HCT116 (cell line): Measurements from ENCODE around the gene TNFRSF19. TPM values are rescaled to one million over a fixed set of nuclear protein-coding genes. Genes with fewer than 3 reads are reported as not detected.

Source experiments
- ATAC-seq: fragments of 200-7000 bp; cut with Tn5 transposase; 2 replicates; pipeline ENCODE4 v1.9.1; 2020; ENCODE audit warnings: mild to moderate bottlenecking, moderate library complexity
- BruUV-seq: library from RNA; stranded (reverse); fragments of 400-500 nt; replicated peaks from 2 replicates; lab custom pipeline; 2021; lab: Mats Ljungman, UMichigan
- CTCF ChIA-PET: fragments of 300-600 bp; sonication (Branson Sonifier 250); formaldehyde crosslinking; loops from one replicate; lab custom pipeline; 2021; ENCODE audit warnings: antibody characterized with exemption; lab: Charles Lee
- POLR2A ChIA-PET: fragments of 300-600, 350-600 bp; sonication (Branson Sonifier 250); formaldehyde crosslinking; loops from one replicate; lab custom pipeline; 2021; ENCODE audit warnings: antibody characterized with exemption; lab: Charles Lee
- RAD21 ChIA-PET, 2 experiments: fragments of 300-600 bp; sonication (Branson Sonifier 250); formaldehyde crosslinking; loops; one replicate each; lab custom pipeline; 2023; ENCODE audit warnings: low total read pairs in 2 of 2; ENCODE audit not compliant: uncharacterized antibody in 2 of 2, unreplicated experiment in 2 of 2, low non-redundant PET in 1 of 2; lab: Charles Lee
- DNase-seq: peaks from one replicate; pipeline ENCODE4 v3.0.0-alpha.2; 2010; ENCODE audit warnings: low read depth, low spot score
- H2AFZ ChIP-seq: fragments of 200-600 bp; shearing (Covaris generic), sonication (generic); 2 replicates; pipeline ENCODE4 v1.6.1; 2017; ENCODE audit warnings: low read depth, mixed run types, mixed read lengths, antibody characterized with exemption, low read length; ENCODE audit not compliant: poor library complexity, severe bottlenecking
- H3K27ac ChIP-seq: 2 replicates; pipeline ENCODE4 v1.5.1; 2012; ENCODE audit warnings: low read depth, low read length
- H3K27me3 ChIP-seq: fragments of 200-600 bp; sonication (generic); 2 replicates; pipeline ENCODE4 v1.6.1; 2016; ENCODE audit warnings: mixed run types, low read length, mixed read lengths; ENCODE audit not compliant: insufficient read depth
- H3K36me3 ChIP-seq, 2 experiments: fragments of 200-500 bp in 1 of 2; fragments of 200-600 bp in 1 of 2; sonication (Bioruptor generic) in 1 of 2; sonication (generic) in 1 of 2; 2 replicates each; pipeline versions ENCODE4 v1.5.1 to v1.6.1; 2014 to 2016; ENCODE audit warnings: low read length in 2 of 2, inconsistent platforms in 1 of 2, mixed read lengths in 1 of 2, mixed run types in 1 of 2; ENCODE audit not compliant: insufficient read depth in 2 of 2, control insufficient read depth in 1 of 2
- H3K4me1 ChIP-seq, 2 experiments: fragments of 200-600 bp in 1 of 2; sonication (generic) in 1 of 2; 2 replicates each; pipeline versions ENCODE4 v1.5.1 to v1.6.1; 2012 to 2017; ENCODE audit warnings: low read length in 2 of 2, inconsistent platforms in 1 of 2, mild to moderate bottlenecking in 1 of 2, mixed read lengths in 1 of 2, mixed run types in 1 of 2, moderate library complexity in 1 of 2; ENCODE audit not compliant: insufficient read depth in 2 of 2, control insufficient read depth in 1 of 2
- H3K4me2 ChIP-seq: fragments of 200-600 bp; sonication (generic); 2 replicates; pipeline ENCODE4 v1.6.1; 2017; ENCODE audit warnings: mixed run types, low read length, mixed read lengths
- H3K4me3 ChIP-seq, 2 experiments: fragments of 200-600 bp in 1 of 2; sonication (generic) in 1 of 2; replicated peaks in 1 of 2; 2 replicates each; pipeline ENCODE4 v1.5.1; 2011 to 2016; ENCODE audit warnings: low read length in 2 of 2, control low read depth in 1 of 2, low read depth in 1 of 2, mild to moderate bottlenecking in 1 of 2, mixed read lengths in 1 of 2, mixed run types in 1 of 2
- H3K79me2 ChIP-seq: fragments of 200-600 bp; sonication (generic); 2 replicates; pipeline ENCODE4 v1.6.1; 2017; ENCODE audit warnings: mild to moderate bottlenecking, mixed run types, low read length, moderate library complexity, mixed read lengths; ENCODE audit not compliant: insufficient read depth
- H3K9ac ChIP-seq: fragments of 200-600 bp; sonication (generic); 2 replicates; pipeline ENCODE4 v1.6.1; 2016; ENCODE audit warnings: low read length, mixed read lengths
- H3K9me2 ChIP-seq: fragments of 200-600 bp; sonication (generic), shearing (Covaris generic); 2 replicates; pipeline ENCODE4 v1.6.1; 2017; ENCODE audit warnings: mixed run types, mild to moderate bottlenecking, moderate library complexity; ENCODE audit not compliant: insufficient read depth
- H3K9me3 ChIP-seq, 2 experiments: fragments of 200-500 bp in 1 of 2; fragments of 200-600 bp in 1 of 2; sonication (Bioruptor generic) in 1 of 2; sonication (generic) in 1 of 2; 2 replicates each; pipeline ENCODE4 v1.6.1; 2014 to 2017; ENCODE audit warnings: low read length in 2 of 2, mixed read lengths in 2 of 2, inconsistent platforms in 1 of 2, low read depth in 1 of 2, mild to moderate bottlenecking in 1 of 2, mixed run types in 1 of 2, moderate library complexity in 1 of 2; ENCODE audit not compliant: control insufficient read depth in 1 of 2, insufficient read depth in 1 of 2
- H4K20me1 ChIP-seq: fragments of 200-600 bp; sonication (generic), shearing (Covaris generic); 2 replicates; pipeline ENCODE4 v1.6.1; 2017; ENCODE audit warnings: mixed run types, mild to moderate bottlenecking, moderate library complexity; ENCODE audit not compliant: insufficient read depth
- EZH2 ChIP-seq: fragments of 200-600 bp; sonication (generic); IDR thresholded peaks from 2 replicates; pipeline ENCODE4 v1.6.1; 2017; ENCODE audit warnings: antibody characterized with exemption, mixed run types
- SIN3A ChIP-seq: IDR thresholded peaks from 2 replicates; pipeline ENCODE4 v1.6.1; 2012; ENCODE audit warnings: low read depth
- ZFX ChIP-seq: fragments of 450-650 bp; IDR thresholded peaks from 2 replicates; pipeline ENCODE4 v1.6.1; 2017
- intact Hi-C: fragments of 100-400 bp; cut with micrococcal nuclease; formaldehyde crosslinking; loops from 2 replicates; pipeline ENCODE4 v1.10.0; 2022
- total RNA-seq: library from RNA; stranded (reverse); gene quantifications from one replicate; pipeline ENCODE4 v1.2.1, GENCODE V29; 2021; ENCODE audit not compliant: unreplicated experiment

Gene TNFRSF19
- total RNA-seq, 1 experiment from 2014 or later, result 1.1 TPM

DNA sequence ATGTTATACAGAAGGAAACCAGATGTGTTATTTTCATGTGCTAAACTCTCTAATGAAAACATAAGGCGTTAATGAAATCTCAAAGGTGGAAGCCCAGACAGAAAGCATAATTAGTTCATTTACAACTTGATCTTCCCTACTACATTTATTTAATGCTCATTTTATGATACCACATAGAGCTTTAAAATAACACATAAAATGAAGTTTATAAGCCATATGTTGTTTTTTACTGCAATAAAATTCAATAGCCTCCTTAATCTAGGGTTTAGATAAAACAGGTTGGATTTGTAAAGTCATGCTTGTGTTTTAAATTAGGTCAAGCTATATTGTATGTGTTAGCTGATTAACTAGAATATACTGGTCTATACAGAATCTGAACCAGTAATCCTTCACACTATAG, 81.2 kb downstream of the TNFRSF19 start:
- POLR2A ChIA-PET, result interaction anchor here (0.6 kb wide), 1 partner anchor 508 kb away, joined by 3 read pairs; no protein-coding TSS in a partner anchor
- intact Hi-C loops, result no loop called here

DNA sequence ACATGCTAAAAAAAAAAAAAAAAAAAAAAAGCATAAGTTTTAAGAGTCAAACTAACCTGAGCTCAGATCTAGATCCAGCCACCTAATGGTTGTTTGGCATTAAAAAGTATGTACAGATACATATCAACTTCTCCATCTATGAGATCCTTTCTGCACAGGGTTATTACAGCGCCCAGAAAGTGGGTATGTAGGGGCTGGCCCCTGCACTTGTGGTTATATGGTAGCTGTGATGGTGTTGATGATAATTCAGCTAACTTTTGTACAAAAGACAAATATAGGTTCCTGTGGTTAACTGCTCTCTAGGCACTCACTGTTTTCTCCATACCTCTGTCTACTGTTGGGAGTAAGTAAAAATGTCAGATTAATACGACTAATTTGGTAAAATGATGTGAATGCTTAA, 81.7 kb downstream of the TNFRSF19 start:
- Histone ChIP-seq H3K4me1 (no peaks in the 10 kb centered on the region), H3K9me3 (no peaks in the 10 kb centered on the region), H2AFZ (no peak overlapping the region), H3K79me2 (no peaks in the 10 kb centered on the region), H3K36me3 (no peaks in the 10 kb centered on the region), H3K27ac (no peak overlapping the region), H3K27me3 (peaks cover 31% of the 10 kb centered on the region), H3K4me2 (no peak overlapping the region), H4K20me1 (no peaks in the 10 kb centered on the region), H3K9ac (no peak overlapping the region), H3K4me3 (no peak overlapping the region), H3K9me2 (no peaks in the 10 kb centered on the region)
- ChIA-PET RAD21 (no interaction called here), CTCF (interaction anchor here (1.2 kb wide), 1 partner anchor 16 kb away, joined by 3 read pairs; no protein-coding TSS in a partner anchor), POLR2A (interaction anchor here (0.6 kb wide), 1 partner anchor 508 kb away, joined by 3 read pairs; no protein-coding TSS in a partner anchor)
- intact Hi-C loops, result no loop called here
- no TSS peak for BruUV-seq
- DNase-seq (no peak), ATAC-seq (no peak)
- TF ChIP-seq EZH2 (no peak), SIN3A (no peak)

More for the DNA sequence above, 81.2 kb downstream of the TNFRSF19 start:
- no peaks in the 10 kb centered on the region for H3K36me3 ChIP-seq
- no peak overlapping the region for H3K27ac ChIP-seq
- no TSS peak for BruUV-seq
- no peaks in the 10 kb centered on the region for H3K9me3 ChIP-seq
- H3K79me2 ChIP-seq, result no peaks in the 10 kb centered on the region
- ChIA-PET RAD21 (no interaction called here), CTCF (interaction anchor here (1.2 kb wide), 1 partner anchor 16 kb away, joined by 3 read pairs; no protein-coding TSS in a partner anchor)
- peaks cover 31% of the 10 kb centered on the region for H3K27me3 ChIP-seq
- H2AFZ ChIP-seq, result no peak overlapping the region
- no peak for DNase-seq
- no peak overlapping the region for H3K4me3 ChIP-seq
- H3K9me2 ChIP-seq, result no peaks in the 10 kb centered on the region
- no peaks in the 10 kb centered on the region for H4K20me1 ChIP-seq
- no peaks in the 10 kb centered on the region for H3K4me1 ChIP-seq
- no peak for TF ChIP-seq ZFX
- no peak for ATAC-seq
- no peak overlapping the region for H3K4me2 ChIP-seq
- H3K9ac ChIP-seq, result no peak overlapping the region
